ENCODE data around the gene DGKB.

Gene DGKB

GRCh38 chr7:14381306-14381705, 521.2 kb downstream of the DGKB start:
- ChIA-PET POLR2A (no interaction called here), CTCF (no interaction called here)
- no peak for TF ChIP-seq CTCF (IDR thresholded peaks at IDR 0.05; ENCODE audit: control extremely low read depth, extremely low read depth, low read depth, missing control alignments)
- no peak for DNase-seq (ENCODE audit: extremely low spot score)

GRCh38 chr7:14380881-14381280, 521.7 kb downstream of the DGKB start:
- no peak for DNase-seq (ENCODE audit: extremely low spot score)
- CTCF ChIA-PET: no interaction called here
- POLR2A ChIA-PET: no interaction called here
- no peak for TF ChIP-seq CTCF (IDR thresholded peaks at IDR 0.05; ENCODE audit: control extremely low read depth, extremely low read depth, low read depth, missing control alignments)

DNA sequence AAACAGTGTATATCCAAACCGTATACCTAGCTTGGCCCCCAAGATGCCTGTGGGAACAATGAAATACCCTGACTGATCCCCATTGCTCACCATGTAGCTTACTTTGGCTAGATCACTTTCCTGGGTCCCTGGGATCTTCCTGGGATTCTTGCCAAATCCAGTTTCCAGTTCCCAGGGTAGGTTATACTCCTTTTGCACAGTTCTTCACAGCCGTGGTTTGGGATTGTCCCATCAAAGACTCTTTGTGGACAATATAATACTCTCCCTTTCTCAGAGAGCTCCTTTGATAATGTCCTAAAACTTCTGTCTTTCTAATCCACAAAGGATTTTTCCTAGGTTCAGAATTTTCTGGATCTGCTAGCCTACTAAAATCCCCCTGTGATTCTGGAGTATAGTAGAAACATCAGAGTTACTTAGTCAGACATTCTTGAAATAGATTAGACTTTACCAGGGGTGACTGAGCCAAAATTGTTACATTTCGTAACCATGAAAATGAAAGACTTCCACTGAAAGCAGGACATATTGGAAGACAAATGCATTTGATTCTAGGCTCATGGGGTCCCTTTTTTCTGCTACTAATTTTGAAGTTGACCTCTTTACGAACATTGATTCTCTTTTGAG, 524.8 kb downstream of the DGKB start:
- no peak for DNase-seq (ENCODE audit: extremely low spot score)
- POLR2A ChIA-PET: no interaction called here
- CTCF ChIA-PET: interaction anchor here (1.3 kb wide), 1 partner anchor 12 kb away, joined by 7 read pairs; no protein-coding TSS in a partner anchor
- no peak for TF ChIP-seq CTCF (IDR thresholded peaks at IDR 0.05; ENCODE audit: control extremely low read depth, extremely low read depth, low read depth, missing control alignments)

DNA sequence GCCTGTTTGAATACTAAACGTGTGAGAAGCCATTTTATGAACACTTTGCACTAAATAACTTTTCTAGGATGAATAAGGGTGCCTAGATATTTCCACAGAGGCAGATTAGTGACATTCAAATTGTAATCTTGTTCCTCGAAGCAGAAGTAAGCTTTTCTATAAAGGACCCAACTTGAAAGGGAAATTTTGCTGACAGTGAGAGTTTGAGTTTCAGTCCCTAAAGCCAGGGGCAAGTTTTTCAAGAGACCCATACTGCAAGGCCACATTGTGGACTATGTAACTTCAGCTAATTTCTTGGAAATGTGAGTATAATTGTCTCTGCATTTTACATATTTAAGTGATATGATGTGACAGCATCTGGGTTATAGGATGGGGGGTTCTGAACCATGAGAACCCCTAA, 525.8 kb downstream of the DGKB start:
- no peak for DNase-seq (ENCODE audit: extremely low spot score)
- ChIA-PET POLR2A (no interaction called here), CTCF (interaction anchor here (0.9 to 1.3 kb wide), 2 partner anchors 13 to 28 kb away, joined by 3 to 7 read pairs; no protein-coding TSS in a partner anchor)
- TF ChIP-seq CTCF (IDR thresholded peaks at IDR 0.05; ENCODE audit: control extremely low read depth, extremely low read depth, low read depth, missing control alignments): no peak

DNA sequence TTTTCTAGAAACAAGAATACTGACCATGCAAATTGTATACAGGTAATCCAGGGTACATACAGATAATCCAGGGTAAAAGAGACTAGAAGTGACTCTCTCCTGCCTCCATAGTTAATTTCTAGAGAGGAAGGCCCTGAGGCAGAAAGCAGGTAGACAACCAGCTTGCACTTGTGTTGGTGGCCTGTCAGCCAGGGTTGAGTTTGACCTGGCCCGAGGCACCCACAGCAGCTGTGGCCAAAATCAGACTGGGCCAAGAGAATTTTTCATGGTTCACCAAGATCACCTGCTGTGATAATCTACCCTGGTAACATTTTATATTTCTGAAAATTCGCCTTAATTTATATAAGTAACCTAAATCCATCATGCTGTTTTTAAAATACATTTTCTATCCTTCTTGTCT, 526.6 kb downstream of the DGKB start:
- no peak for TF ChIP-seq CTCF (IDR thresholded peaks at IDR 0.05; ENCODE audit: control extremely low read depth, extremely low read depth, low read depth, missing control alignments)
- ChIA-PET CTCF (no interaction called here), POLR2A (no interaction called here)
- DNase-seq (ENCODE audit: extremely low spot score): no peak

GRCh38 chr7:14374336-14374735, 528.2 kb downstream of the DGKB start:
- no peak for DNase-seq (ENCODE audit: extremely low spot score)
- ChIA-PET POLR2A (no interaction called here), CTCF (interaction anchor here (0.7 kb wide), 1 partner anchor 8 kb away, joined by 3 read pairs; no protein-coding TSS in a partner anchor)
- TF ChIP-seq CTCF (IDR thresholded peaks at IDR 0.05; ENCODE audit: control extremely low read depth, extremely low read depth, low read depth, missing control alignments): no peak

Measured in GM10248 (cell line).